ENCODE results near the gene HGS.

- TF ChIP-seq CTCF (conservative IDR thresholded peaks at IDR 0.05; ENCODE audit: low read depth, low read length) (no peak), POLR2A (IDR thresholded peaks at IDR 0.05; ENCODE audit: low read depth, low read length) (no peak), BHLHE40 (IDR thresholded peaks at IDR 0.05; ENCODE audit: low read depth, low read length) (no peak), USF2 (IDR thresholded peaks at IDR 0.05; ENCODE audit: low read depth, low read length) (no peak), RAD21 (IDR thresholded peaks at IDR 0.05; ENCODE audit: low read length) (no peak), RCOR1 (IDR thresholded peaks at IDR 0.05; ENCODE audit: insufficient replicate concordance, low read length) (no peak), CEBPB (IDR thresholded peaks at IDR 0.05; ENCODE audit: low read depth, low read length) (no peak), ELK1 (IDR thresholded peaks at IDR 0.05; ENCODE audit: borderline replicate concordance, low read depth, low read length) (no peak), RFX5 (IDR thresholded peaks at IDR 0.05; ENCODE audit: low read depth, low read length) (no peak), MAFK (IDR thresholded peaks at IDR 0.05; ENCODE audit: low read depth, low read length) (no peak), NFE2L2 (IDR thresholded peaks at IDR 0.05; ENCODE audit: low read depth, low read length) (no peak)
Measured at GRCh38 chr17:81723651-81724209, 39.9 kb downstream of the HGS start.
